ENCODE data around the gene TRAPPC3.

The TRAPPC3 gene

DNA sequence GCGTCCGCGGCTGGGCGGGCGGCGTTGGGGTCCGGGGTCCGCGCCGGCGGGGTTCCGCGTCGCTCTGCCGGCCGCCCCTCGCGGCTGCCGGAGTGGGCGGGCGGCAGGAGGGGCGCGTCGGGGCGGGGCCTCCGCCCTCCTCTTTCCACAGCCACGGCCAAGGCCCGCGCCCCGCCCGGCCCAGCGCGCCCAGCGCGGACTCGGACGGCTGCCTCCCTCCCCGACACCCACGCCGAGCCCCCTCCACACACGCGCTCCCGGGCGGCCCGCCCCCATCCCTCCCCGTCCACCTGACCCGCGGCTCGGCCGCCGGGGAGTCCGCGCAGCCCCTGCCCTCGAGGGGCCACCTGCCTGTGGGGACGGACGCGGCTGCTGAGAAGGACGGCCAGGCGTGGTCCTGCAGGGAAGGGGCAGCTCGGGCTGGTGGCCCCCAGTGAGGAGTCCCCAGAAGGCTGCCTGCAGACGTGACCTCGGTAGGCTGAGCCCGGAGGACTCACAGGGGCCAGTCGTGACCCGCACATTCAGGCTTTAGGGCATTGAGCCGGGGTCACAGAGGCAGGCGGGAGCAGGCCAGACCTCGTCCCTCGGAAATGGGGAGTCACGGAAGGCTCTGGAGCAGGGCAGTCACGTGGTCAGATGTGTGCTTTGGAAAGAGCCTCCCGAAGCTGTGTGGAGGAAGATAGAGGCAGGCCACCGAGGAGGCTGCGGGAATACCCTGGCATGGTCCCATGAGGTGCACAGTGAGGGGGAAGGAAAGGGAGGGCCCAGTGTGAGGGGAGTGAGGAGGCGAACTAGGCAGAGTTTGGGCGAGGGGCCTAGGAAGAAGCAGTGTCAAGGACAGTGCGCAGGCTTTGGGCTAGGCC lies 23.9 kb downstream of the TRAPPC3 start, which contains the start of gene COL8A2:
Gene COL8A2 (minus strand): TSS at position 94 of the 863 bp plus-strand sequence. CDS start 24,980 bp downstream, outside the sequence.
- peak; percentile 73 for DNase-seq (ENCODE audit: low spot score)

GRCh38 chr1:36124404-36125128 lies 24.7 kb downstream of the TRAPPC3 start:
- no peak for DNase-seq (ENCODE audit: low spot score)

DNA sequence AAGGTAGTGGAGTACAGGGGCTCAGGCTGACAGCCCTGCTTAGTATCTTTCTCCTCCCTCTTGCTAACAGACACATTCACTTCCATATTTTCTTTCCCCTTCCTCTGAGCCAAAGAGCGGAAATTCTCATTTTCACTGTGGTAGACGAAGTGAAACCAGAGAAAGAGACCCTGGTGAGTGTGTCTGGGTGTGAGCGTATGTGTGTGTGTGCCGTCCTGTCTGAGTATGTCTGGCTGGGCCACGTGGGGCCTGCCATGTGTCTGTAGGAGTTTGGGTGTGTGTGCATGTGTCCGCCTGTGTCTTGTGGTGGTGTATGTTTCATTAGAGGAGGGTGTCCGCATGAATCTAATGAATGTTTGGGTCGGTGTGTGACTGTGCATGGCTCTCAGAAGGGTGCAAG lies 25.9 kb downstream of the TRAPPC3 start:
- no peak for DNase-seq (ENCODE audit: low spot score)

GRCh38 chr1:36122062-36123030 lies 26.9 kb downstream of the TRAPPC3 start:
- no peak for DNase-seq (ENCODE audit: low spot score)

DNA sequence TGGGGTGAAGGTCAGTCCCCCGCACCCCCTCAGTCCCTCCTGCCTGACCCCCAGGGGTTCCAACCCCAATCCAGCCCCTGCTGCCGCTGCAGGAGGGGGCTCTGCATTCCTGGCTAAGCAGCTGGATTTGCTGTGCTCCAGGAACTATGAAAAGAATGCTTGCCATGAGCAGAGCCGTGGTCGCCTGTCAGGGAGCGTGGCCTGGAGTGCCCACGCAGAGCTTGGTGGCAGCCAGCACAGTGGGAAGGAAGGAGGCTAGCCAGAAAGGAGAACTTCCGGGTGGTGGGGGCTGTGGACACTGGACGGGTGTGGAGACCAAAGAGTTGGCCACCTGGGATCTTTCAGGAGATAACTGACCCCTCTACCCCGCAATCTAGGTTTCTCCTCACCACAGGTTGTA lies 29.8 kb downstream of the TRAPPC3 start:
- DNase-seq (ENCODE audit: low spot score) = peak; percentile 58

DNA sequence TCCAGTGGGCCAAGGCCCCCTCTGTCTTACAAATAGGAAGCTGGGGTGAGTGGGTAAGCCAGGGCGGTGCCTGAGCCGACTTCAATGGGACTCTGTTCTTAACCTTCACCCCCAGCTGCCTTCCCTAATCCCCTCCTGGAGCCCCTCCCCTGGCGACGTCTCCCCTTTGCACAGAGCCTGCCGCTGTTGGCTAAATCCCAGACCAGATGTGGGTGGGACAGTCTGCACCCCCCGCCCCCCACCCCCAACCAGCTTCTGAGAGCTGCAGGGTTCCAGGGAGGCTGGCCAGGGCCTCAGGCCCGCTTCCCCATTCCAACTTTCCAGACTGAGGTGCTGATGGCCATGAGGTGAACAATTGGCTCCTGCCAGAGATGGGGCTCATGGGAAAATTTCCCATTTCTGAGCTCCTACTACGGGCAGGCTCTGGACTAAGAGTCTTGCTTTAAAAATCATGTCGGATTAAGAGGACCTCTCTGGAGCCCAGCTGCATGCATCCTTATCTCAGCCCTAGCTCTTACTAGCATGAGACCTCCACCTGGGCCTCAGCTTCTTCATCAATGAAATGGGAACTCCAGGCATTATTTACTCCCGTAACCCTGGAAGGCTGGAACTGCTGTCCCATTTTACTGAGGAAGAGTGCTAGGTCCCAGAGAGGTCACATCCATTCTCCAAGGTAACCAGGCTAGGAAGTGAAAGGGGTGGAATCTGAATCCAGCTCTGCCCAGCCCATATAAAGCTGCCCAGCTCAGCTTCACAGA lies 30.7 kb downstream of the TRAPPC3 start:
- DNase-seq (ENCODE audit: low spot score) = no peak

GRCh38 chr1:36116901-36117300 lies 32.4 kb downstream of the TRAPPC3 start:
- DNase-seq (ENCODE audit: low spot score) = no peak

GRCh38 chr1:36115931-36116330 lies 33.4 kb downstream of the TRAPPC3 start:
- peak; percentile 75 for DNase-seq (ENCODE audit: low spot score)

DNA sequence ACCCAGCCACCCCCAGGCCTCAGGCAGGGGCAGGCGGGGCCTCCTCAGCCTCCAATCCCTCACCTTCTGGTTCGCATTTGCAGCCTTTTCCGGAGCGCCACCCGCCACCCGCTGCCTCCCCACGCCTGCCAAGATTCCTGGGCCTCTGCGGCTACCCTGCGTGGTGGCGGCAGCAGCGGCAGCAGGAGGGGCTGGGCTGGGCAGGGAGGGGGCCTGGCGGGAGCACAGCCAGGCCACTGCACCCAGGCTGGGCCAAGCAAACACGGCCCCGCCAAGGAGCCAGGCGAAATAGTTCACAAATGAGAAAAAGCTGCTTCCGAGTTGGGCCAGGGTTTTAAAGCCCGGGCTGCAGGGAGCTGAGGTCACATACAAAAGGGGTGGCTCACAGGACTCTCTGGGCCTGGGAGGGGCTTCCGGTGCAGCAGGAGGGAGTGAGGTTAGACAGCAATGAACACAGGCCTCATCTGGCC lies 34.1 kb downstream of the TRAPPC3 start:
- DNase-seq (ENCODE audit: low spot score) = peak; percentile 85

DNA sequence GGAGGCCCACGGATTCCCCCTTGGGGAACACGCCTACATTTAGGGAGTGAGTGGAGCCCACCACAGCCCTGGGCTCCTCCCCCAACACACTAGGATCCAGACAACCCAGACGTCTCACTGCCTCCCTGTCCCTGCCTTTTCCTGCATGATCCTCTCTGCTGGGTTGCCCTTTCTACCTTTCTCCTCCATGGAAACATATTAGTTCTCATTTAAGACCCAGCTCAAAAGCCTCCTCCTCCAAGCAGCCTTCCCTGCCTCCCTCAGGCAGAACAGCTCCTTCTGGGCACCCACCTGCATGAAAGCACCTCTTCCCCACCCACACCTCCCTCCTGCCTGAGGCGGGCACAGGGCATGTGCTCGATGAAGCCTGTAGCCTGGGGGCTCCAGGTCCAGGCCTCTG lies 34.9 kb downstream of the TRAPPC3 start:
- DNase-seq (ENCODE audit: low spot score) = no peak

DNA sequence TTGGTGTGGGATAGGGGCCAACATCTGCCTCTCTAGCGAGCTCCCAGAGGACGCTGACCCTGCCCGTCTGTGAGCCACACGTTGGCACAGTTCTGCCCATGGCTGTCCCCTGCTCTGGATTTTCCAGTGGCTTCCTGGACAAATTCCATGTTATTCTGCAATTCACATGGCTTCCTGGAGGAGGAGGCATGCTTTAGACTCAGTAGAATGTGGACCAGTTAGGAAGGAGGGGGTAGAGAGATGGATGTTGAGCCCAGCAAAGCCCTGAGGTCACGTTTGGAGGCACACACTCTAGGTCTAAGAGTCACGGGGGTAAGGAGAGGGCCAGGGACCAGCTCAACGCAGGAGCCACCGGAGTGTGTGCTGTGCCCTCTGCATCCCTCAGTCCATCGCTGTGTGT lies 36.5 kb downstream of the TRAPPC3 start:
- no peak for DNase-seq (ENCODE audit: low spot score)

- DNase-seq (ENCODE audit: low spot score) = no peak
Observed at GRCh38 chr1:36111151-36111550, 38.1 kb downstream of the TRAPPC3 start.

DNA sequence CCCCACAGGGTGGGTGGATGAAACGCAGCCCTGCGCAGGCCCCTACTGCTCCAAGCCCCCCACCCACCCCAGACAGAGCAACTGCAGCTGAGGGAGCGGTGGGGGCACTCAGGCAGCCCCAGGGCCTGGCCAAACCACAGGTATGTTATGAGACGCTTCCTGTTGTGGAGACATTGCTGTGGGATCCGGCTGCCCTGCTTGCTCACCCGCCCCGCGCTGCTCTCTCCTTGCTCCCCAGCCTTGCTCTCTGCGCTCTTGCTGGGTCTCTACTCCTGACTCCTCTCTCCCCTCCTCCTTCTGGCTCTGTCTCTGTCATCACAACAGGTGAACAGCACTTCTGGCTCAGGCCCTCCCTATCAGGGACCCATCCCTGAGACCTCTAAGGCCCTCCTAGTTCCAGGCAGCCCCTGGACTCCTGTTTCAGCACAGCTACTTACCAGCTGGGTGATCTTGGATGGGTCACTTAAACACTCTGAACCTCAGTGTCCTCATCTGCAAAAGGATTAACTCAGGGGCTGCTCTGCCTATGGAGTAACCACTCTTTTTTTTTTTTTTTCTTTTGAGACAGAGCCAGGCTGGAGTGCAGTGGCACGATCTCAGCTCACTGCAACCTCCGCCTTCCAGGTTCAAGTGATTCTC lies 40.1 kb downstream of the TRAPPC3 start:
- peak; percentile 85 for DNase-seq (ENCODE audit: low spot score)

DNA sequence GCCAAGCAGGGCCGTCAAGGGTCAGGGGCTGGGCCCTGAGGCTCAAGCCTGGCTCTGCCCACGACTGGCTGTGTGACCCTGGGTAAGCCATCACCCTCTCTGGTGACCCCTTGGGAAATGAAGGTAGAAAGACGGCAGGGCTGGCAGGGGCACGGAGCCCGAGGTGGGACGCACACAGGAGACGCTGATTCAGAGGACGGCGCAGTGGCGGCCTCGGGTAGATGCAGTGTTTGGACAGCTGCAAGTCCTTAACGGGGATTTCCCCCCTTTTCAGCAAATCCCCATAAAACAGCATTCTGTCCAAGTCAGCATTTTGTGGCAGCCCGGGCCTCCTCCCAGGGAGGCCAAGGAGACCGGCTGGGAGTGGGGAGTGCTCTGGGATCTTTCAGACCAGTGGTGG lies 41.0 kb downstream of the TRAPPC3 start:
- no peak for DNase-seq (ENCODE audit: low spot score)

DNA sequence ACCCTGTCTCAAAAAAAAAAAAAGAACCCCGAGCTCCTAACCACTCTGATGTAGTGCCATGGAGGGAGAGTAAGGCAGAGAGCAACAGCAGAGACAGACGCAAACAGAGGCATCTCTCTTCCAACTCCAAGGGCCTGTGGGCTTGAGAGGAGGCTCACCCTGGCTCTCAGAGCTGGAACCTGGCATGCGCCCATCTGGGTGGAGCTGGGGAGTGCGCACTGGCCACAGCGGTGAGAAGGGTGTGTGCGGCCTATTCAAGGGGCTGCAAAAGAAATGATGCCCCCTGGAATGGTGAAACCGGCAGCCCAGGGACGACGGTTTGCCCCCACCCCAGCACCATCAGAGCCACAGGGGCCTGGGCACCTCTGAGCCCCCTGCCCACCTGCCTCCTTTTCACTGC lies 41.9 kb downstream of the TRAPPC3 start:
- no peak for DNase-seq (ENCODE audit: low spot score)

GRCh38 chr1:36106269-36106668 lies 43.0 kb downstream of the TRAPPC3 start:
- DNase-seq (ENCODE audit: low spot score) = no peak

GRCh38 chr1:36101546-36101945 lies 47.7 kb downstream of the TRAPPC3 start:
- no peak for DNase-seq (ENCODE audit: low spot score)

GRCh38 chr1:36100376-36100775 lies 48.9 kb downstream of the TRAPPC3 start:
- no peak for DNase-seq (ENCODE audit: low spot score)

- DNase-seq (ENCODE audit: low spot score) = peak; percentile 91
Observed at GRCh38 chr1:36099681-36100341, 49.5 kb downstream of the TRAPPC3 start.

Data from AG08396 (cell line).